Measurements from ENCODE around the gene GMPR2.
"Not testable (repeated sequence)": the region's sequence is repeated elsewhere in the genome, so short reads cannot be mapped to it uniquely, and the experiment has no call there.

Gene GMPR2

DNA sequence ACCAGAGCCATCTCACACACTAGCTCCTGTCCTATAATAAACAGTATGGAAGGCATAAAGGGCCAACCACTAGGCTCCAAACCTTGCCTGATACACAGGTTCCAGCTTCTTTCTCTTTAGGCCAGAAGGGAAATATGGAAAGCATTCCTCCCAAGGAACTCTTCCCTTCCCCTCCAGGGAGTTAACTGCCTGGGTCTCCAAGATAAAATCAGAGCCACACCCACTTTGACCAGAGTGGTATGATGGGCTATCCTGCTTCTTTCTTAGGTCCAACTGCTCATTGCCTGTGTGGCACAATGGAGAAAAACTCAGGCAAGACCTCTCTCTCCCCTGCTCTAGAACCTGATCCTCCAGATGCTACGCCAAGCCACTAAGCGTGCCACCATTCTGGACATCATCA, 25.1 kb upstream of the GMPR2 start:
- no peak for DNase-seq
- ATAC-seq (replicated peaks), result no peak
- Mint-ChIP-seq H3K27ac (peak overlapping the region; percentile 88), H3K9me3 (peaks cover 5% of the 10 kb centered on the region in 2 donors), H3K4me1 (peaks cover 35 to 74% of the 10 kb centered on the region in 2 donors), H3K4me3 (no peak overlapping the region), H3K27me3 (no peaks in the 10 kb centered on the region), H3K36me3 (peaks cover 61 to 74% of the 10 kb centered on the region in 2 donors)

DNA sequence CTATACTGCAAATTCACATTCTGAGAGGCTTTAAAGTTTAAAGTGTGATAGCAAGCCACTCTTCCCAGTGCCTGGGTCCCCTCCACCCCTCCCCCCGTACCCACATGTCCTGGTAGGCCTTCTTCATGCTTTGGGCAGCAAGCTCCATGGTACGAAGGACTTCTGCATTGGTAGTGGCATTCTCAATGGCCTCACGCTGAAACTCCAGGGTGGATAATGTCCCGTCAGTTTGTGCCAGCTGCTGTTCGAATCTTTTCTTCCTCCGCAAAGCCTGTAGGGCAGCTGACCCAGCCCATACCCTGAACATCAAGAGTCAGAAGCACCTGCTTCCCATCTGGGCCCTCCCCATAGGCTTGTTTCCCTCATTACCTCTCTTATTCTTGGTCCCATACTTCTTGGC, 21.4 kb upstream of the GMPR2 start:
- ATAC-seq (replicated peaks) (no peak), DNase-seq (no peak)
- Mint-ChIP-seq H3K9me3 (no peaks in the 10 kb centered on the region), H3K27me3 (no peaks in the 10 kb centered on the region), H3K4me3 (peak overlapping the region; percentile 91 to 92), H3K36me3 (peaks cover 44 to 56% of the 10 kb centered on the region in 2 donors), H3K4me1 (peaks cover 46 to 89% of the 10 kb centered on the region in 2 donors), H3K27ac (peak overlapping the region; percentile 83)

DNA sequence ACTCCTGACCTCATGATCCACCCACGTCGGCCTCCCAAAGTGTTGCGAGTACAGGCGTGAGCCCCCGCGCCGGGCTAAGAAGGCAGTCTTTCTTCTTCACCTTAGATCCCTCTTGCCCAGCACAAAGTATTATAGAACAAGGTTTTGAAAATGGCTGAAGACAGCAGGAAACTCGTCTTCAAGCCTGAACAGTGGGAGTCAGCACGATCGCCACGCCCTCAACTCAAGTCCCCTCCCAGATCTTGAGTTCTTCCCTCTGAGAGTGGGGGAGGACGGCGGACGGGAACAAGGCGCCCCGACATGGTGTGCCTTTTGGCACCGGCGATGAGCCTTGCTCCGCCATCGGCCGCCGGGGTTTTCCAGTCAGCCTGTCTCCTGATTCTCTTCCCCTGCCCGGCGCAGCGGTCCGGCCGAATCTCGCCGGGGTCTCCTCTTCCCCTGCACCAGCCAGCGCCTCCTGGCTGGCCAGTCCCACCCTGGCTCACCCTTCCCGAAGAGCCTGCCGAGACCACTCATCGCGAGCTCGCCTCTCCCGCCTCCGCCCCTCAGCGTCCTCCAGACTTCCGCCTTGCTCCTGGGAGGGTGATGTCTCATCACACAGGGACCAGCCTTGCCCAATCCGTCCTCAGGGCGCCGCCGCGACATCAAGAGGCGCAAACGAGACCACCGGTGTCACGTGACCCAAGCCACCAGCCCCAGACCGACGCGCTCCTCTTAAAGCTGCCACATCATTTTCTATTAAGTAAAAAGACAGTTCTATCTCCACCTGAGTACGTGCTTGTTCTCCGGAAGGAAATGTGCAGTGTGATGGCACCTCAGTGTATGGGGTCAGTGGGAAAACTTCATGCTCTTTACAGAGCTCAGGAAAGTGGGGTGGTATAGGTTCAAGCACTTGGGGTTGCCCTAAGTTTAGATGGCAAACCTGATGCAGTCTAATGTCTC, 19.5 kb upstream of the GMPR2 start, which contains the start of gene CHMP4A:
Gene CHMP4A, minus strand, starts transcription at position 565 of the 942 bp plus-strand sequence. Its CDS starts 49 bp downstream, at position 516.
- H3K4me3 Mint-ChIP-seq, result peak within 1 kb of the TSS; percentile 91 to 92
- peaks cover 33 to 48% of the 10 kb centered on the region in 2 donors for H3K36me3 Mint-ChIP-seq
- DNase-seq (peak; percentile 96), ATAC-seq (replicated peaks) (peak; percentile 83 to 85)
- peak within 1 kb of the TSS; percentile 98 for H3K27ac Mint-ChIP-seq
- no peaks in the 10 kb centered on the region for H3K27me3 Mint-ChIP-seq
- H3K9me3 Mint-ChIP-seq, result no peaks in the 10 kb centered on the region
- peaks cover 37 to 76% of the 10 kb centered on the region in 2 donors for H3K4me1 Mint-ChIP-seq

GRCh38 chr14:24213866-24214662, 18.7 kb upstream of the GMPR2 start:
- H3K27me3 Mint-ChIP-seq, result no peaks in the 10 kb centered on the region
- H3K27ac Mint-ChIP-seq, result peak overlapping the region; percentile 98
- H3K36me3 Mint-ChIP-seq, result peaks cover 29 to 45% of the 10 kb centered on the region in 2 donors
- peaks cover 37 to 72% of the 10 kb centered on the region in 2 donors for H3K4me1 Mint-ChIP-seq
- no peaks in the 10 kb centered on the region for H3K9me3 Mint-ChIP-seq
- DNase-seq (no peak), ATAC-seq (replicated peaks) (no peak)
- H3K4me3 Mint-ChIP-seq, result peak overlapping the region; percentile 91 to 92

DNA sequence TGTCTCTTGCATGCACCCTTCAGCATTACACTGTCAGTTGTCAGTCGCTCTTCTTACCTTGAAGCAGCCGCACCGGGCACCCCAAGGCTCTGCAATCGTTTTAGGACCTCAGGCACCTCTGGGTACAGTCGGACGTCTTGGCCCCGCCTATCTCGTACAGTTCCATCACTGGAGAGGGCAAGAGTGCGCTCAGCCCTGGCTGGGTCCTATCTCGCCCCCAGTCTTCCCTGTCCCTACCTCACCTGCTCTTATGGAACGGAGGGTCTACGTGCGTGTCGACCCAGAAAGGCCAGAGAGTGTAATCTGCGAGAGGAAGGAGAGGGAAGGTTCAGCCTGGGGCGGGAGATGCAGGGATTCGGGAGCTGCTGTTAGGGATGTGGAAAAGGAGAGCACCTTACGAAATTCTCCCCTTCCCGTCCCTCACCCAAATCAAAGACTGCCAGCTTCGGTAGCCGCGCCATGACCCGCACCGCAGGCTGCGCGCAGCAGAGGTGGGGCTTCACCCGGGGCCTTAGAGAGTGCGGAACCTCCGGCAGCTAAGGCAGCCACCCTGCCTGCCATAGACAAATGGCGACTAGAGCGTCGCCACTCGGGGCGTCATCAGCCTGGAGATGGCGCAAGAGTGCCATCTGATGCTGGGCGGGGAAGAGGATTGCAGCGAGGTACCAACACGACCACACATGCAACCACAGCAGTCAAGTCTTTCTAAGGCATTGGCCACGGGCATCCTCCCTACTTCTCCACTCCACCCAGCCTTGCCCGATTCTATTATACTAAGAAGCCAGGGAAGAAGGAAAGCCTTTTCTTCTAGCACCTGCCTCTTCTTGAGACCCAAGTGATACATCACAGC, 17.0 kb upstream of the GMPR2 start, which contains the start of gene MDP1:
Gene MDP1, minus strand, starts transcription at position 572 of the 850 bp plus-strand sequence. Its CDS starts 111 bp downstream, at position 461.
- no peaks in the 10 kb centered on the region for H3K27me3 Mint-ChIP-seq
- H3K4me3 Mint-ChIP-seq, result peak within 1 kb of the TSS; percentile 92 to 95
- ATAC-seq (replicated peaks) (peak; percentile 76 to 77), DNase-seq (peak; percentile 81)
- H3K9me3 Mint-ChIP-seq, result no peaks in the 10 kb centered on the region
- peaks cover 25 to 38% of the 10 kb centered on the region in 2 donors for H3K36me3 Mint-ChIP-seq
- peaks cover 33 to 60% of the 10 kb centered on the region in 2 donors for H3K4me1 Mint-ChIP-seq
- H3K27ac Mint-ChIP-seq, result peak within 1 kb of the TSS; percentile 98

GRCh38 chr14:24216345-24216699, 16.4 kb upstream of the GMPR2 start:
- H3K27ac Mint-ChIP-seq, result peak overlapping the region; percentile 98
- no peak for ATAC-seq (replicated peaks)
- H3K4me3 Mint-ChIP-seq, result peak overlapping the region; percentile 92 to 95
- H3K36me3 Mint-ChIP-seq, result peaks cover 23 to 34% of the 10 kb centered on the region in 2 donors
- peaks cover 31 to 54% of the 10 kb centered on the region in 2 donors for H3K4me1 Mint-ChIP-seq
- no peaks in the 10 kb centered on the region for H3K27me3 Mint-ChIP-seq
- DNase-seq, result no peak
- no peaks in the 10 kb centered on the region for H3K9me3 Mint-ChIP-seq

DNA sequence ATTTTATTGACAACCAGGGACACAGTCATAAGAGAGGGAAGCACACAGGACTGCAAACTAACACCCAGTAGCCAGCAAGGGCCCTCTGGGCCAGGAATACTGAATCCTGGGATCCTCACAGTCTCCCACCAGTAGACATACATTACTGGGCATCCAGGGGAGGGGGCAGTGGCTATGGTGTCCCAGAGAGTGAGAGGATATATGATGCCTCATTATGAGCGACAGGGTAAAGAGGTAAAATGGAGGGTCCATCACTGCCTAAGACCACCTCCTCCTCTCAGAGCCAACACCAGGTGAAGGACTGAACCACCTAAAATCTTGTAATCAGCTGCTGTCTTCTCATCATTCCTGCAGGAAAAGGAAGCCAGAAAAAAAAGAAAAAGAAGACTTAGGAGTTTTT, 15.9 kb upstream of the GMPR2 start:
- Mint-ChIP-seq H3K36me3 (peaks cover 20 to 29% of the 10 kb centered on the region in 2 donors), H3K4me1 (peaks cover 27 to 48% of the 10 kb centered on the region in 2 donors)
- H3K27ac Mint-ChIP-seq; H3K27me3 Mint-ChIP-seq; ATAC-seq (replicated peaks); H3K9me3 Mint-ChIP-seq; H3K4me3 Mint-ChIP-seq; DNase-seq: not testable (repeated sequence)

- ATAC-seq (replicated peaks) (no peak), DNase-seq (no peak)
- peaks cover 11 to 19% of the 10 kb centered on the region in 2 donors for H3K36me3 Mint-ChIP-seq
- H3K4me1 Mint-ChIP-seq, result peaks cover 20 to 27% of the 10 kb centered on the region in 2 donors
- no peak overlapping the region for H3K27ac Mint-ChIP-seq
- H3K4me3 Mint-ChIP-seq, result no peak overlapping the region
- H3K9me3 Mint-ChIP-seq, result no peaks in the 10 kb centered on the region
- H3K27me3 Mint-ChIP-seq, result no peaks in the 10 kb centered on the region
Observed at GRCh38 chr14:24219080-24219479, 13.6 kb upstream of the GMPR2 start.

DNA sequence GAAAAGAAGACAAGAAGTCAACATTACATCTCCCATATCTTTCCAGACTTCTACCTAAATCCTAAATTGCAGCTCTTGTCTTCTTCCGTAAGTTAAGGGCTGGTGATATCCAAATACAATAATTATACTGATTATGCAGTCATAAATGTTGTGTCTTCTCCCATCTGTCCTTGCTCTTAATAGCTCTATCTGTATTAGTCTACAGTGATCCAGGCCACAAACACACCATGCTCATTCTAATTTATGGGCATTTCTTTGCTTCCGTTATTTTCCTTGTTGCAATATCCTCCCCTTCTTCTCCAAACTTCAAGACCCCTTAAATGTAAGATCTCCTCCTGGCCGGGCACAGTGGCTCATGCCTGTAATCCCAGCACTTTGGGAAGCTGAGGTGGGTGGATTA, 13.2 kb upstream of the GMPR2 start:
- no peaks in the 10 kb centered on the region for H3K27me3 Mint-ChIP-seq
- no peaks in the 10 kb centered on the region for H3K9me3 Mint-ChIP-seq
- H3K4me3 Mint-ChIP-seq, result no peak overlapping the region
- DNase-seq (no peak), ATAC-seq (replicated peaks) (no peak)
- no peak overlapping the region for H3K27ac Mint-ChIP-seq
- peaks cover 10 to 16% of the 10 kb centered on the region in 2 donors for H3K36me3 Mint-ChIP-seq
- H3K4me1 Mint-ChIP-seq, result peaks cover 18 to 24% of the 10 kb centered on the region in 2 donors

- H3K27me3 Mint-ChIP-seq; ATAC-seq (replicated peaks); DNase-seq; H3K27ac Mint-ChIP-seq; H3K9me3 Mint-ChIP-seq; H3K4me3 Mint-ChIP-seq: not testable (repeated sequence)
- peaks cover 12 to 25% of the 10 kb centered on the region in 2 donors for H3K36me3 Mint-ChIP-seq
- H3K4me1 Mint-ChIP-seq, result peaks cover 12 to 18% of the 10 kb centered on the region in 2 donors
Observed at GRCh38 chr14:24222987-24223386, 9.7 kb upstream of the GMPR2 start.

GRCh38 chr14:24224618-24225071, 8.1 kb upstream of the GMPR2 start:
- peaks cover 11 to 19% of the 10 kb centered on the region in 2 donors for H3K36me3 Mint-ChIP-seq
- no peak overlapping the region for H3K27ac Mint-ChIP-seq
- H3K27me3 Mint-ChIP-seq, result no peaks in the 10 kb centered on the region
- no peak overlapping the region for H3K4me3 Mint-ChIP-seq
- no peaks in the 10 kb centered on the region for H3K9me3 Mint-ChIP-seq
- ATAC-seq (replicated peaks) (no peak), DNase-seq (no peak)
- H3K4me1 Mint-ChIP-seq, result peaks cover 7 to 24% of the 10 kb centered on the region in 2 donors

GRCh38 chr14:24226473-24226872, 6.3 kb upstream of the GMPR2 start:
- no peaks in the 10 kb centered on the region for H3K27me3 Mint-ChIP-seq
- ATAC-seq (replicated peaks), result no peak
- H3K4me3 Mint-ChIP-seq, result no peak overlapping the region
- peaks cover 7 to 24% of the 10 kb centered on the region in 2 donors for H3K4me1 Mint-ChIP-seq
- DNase-seq, result no peak
- H3K27ac Mint-ChIP-seq, result no peak overlapping the region
- H3K36me3 Mint-ChIP-seq, result peaks cover 11 to 18% of the 10 kb centered on the region in 2 donors
- no peaks in the 10 kb centered on the region for H3K9me3 Mint-ChIP-seq

DNA sequence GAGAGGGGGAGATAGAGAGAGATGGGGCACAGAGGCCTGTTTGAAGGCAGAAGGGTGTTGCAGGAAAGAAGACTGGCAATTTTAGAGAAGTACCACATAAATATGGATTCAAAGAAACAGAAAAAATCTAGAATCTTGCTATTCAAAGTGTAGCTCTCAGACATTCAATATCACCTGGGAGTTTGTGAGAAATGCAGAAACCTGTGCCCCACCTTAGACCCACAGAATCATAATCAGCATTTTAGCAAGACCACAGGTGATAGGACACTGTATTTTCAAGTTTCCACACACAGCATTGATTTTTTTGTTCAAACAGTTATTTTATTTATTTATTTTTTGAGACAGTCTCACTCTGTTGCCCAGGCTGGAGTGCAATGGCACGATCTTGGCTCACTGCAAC, 3.8 kb upstream of the GMPR2 start:
- Mint-ChIP-seq H3K36me3 (peaks cover 11 to 18% of the 10 kb centered on the region in 2 donors), H3K27me3 (no peaks in the 10 kb centered on the region), H3K4me1 (peaks cover 11 to 31% of the 10 kb centered on the region in 2 donors), H3K9me3 (no peaks in the 10 kb centered on the region), H3K4me3 (no peak overlapping the region), H3K27ac (no peak overlapping the region)
- ATAC-seq (replicated peaks), result no peak
- no peak for DNase-seq

Measured in stimulated activated naive B cell treated with anti-CD40 and anti-IgM and Interleukin-4, amounts not matched to agents 10 μg/mL and 1 μg/mL and 100 μg/mL, for 72 hours (primary cell).